NCI-H1930 (cell line): ENCODE results near the gene PRDX1.

Experiments used
- DNase-seq, 2 experiments: peaks; one replicate each; lab custom pipeline; 2025; lab: John Stamatoyannopoulos, UW

The PRDX1 gene

GRCh38 chr1:45465277-45465676, 56.4 kb downstream of the PRDX1 start:
- DNase-seq = no peak
